Hindlimb muscle (tissue), 1 donor: ENCODE results near the gene KCNJ9. TPM values are rescaled to one million over a fixed set of nuclear protein-coding genes. Genes with fewer than 3 reads are reported as not detected.

Experiments used
- DNase-seq: peaks from one replicate; pipeline ENCODE4 v3.0.0-alpha.2; 2013
- polyA plus RNA-seq: library from polyadenylated mRNA; unstranded; fragments of 120-200 nt; gene quantifications from one replicate; pipeline ENCODE4 v1.2.1, GENCODE V29; 2013; ENCODE audit not compliant: insufficient read length

KCNJ9 gene
- polyA plus RNA-seq, 1 donor, result 0.09 TPM

DNA sequence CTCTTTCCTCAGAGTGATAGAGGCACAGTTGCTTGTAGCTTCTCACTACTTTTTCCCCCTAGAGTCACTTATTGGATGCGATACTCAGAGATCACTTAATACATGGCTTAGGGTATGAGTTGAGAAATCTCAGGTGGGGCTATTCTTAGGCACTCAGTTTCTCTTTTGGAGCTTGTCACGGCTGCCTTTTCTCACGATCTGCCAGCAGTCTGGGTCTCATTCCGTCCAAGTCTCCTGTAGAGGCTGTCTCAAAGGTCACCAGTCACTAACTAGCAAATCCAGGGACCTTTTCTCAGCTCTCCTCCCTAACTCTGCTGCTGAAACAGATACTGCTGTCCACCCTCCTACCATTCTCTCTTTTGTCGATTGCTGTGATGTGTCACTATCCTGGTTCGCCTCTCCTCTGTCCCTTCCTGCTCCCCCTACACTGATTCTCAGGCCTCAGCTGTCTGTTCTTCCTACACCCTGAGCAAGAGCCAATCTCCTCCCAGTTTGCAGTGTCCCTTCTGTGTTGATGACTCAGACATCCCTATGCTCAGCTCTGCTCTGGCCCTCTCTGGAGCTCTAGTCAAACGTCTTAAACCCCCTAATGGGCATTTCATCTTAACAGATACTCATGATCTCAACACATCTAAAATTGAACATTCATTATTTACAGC, 46.7 kb downstream of the KCNJ9 start:
- DNase-seq, result no peak

DNA sequence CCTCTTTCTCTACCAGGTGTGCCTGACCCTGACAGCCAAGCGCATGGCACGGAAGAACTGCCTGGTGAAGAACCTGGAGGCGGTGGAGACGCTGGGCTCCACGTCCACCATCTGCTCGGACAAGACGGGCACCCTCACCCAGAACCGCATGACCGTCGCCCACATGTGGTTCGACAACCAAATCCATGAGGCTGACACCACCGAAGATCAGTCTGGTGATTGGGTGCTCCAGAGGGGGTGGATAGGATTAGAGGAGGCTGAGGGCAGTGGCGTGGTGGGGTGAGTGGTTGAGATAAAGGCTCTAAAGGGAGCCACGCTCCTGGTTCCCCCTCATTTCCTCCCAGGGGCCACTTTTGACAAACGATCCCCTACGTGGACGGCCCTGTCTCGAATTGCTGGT, 47.3 kb downstream of the KCNJ9 start:
- DNase-seq, result no peak

DNA sequence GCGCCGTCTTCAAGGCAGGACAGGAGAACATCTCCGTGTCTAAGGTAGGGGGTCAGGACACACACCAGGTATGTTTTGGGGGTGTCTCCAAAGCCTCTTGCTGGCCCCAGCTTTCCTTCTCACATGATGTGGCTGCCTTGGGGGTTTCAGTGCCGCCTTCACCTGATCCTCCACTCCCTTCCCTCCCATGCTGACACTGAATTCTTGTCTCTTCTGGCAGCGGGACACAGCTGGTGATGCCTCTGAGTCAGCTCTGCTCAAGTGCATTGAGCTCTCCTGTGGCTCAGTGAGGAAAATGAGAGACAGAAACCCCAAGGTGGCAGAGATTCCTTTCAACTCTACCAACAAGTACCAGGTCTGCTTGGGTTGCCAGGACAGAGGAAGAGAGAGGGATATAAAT, 47.7 kb downstream of the KCNJ9 start:
- no peak for DNase-seq

DNA sequence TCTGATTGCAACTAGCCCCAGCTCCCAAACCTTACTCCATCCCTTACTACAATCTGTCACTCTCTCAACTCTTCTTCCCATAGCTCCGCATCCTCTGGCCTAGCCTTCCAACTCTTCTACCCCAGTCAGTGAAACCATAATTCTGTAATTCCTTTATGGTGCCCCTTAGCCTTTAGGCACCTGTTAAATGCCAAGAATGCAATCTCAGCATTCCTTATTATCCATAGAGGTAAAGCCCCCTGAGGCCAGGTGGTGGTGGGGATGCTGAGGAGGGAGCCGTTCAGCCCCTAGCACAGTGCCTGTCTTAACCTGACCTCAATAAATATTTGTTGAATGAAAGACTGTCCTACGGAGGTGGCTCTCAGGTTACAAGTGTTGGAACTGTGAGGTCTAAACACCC, 48.2 kb downstream of the KCNJ9 start:
- no peak for DNase-seq

DNA sequence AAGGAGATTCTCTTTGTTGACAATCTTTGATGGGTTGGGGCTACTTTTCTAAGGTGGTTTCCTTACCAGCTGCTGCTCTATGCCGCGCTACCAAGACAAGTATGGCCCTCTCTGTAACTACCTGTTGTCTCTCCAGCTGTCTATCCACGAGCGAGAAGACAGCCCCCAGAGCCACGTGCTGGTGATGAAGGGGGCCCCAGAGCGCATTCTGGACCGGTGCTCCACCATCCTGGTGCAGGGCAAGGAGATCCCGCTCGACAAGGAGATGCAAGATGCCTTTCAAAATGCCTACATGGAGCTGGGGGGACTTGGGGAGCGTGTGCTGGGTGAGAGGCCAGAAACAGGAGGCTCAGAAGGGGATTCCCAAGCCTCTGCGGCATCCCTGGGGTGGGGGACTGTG, 48.6 kb downstream of the KCNJ9 start:
- DNase-seq, result no peak

DNA sequence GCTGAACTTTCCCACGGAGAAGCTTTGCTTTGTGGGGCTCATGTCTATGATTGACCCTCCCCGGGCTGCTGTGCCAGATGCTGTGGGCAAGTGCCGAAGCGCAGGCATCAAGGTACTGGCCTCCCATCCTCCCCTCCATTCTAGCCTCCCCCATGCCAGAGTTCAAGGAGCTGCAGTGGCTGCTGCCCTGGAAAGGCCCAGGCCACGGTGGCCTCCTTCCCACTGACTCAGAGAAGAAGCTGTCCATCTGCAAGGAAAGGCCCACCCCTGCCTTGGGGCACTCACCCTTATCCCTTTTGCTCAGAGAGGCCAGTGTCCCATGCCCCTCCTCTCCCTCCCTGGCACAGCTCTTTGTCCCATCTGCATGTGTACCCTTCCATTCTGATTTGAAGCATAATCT, 49.1 kb downstream of the KCNJ9 start:
- DNase-seq, result no peak

DNA sequence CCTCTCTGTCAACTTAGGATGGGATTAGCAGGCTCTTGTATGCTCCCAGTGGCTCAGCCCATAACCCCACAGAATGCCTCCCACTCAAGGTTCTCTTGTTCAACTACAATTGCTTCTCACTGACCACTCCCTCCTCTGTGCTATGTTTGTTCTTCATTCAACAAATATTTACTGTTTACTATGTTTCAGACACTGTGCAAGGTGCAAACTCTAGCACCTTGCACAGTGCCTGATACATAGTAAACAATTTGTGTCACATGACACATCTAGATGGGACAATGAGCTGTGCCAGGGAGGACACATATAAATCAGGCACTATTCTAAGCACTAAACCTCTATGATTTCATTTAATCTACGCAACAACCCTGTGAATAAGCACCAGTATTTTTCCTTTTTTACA, 49.6 kb downstream of the KCNJ9 start:
- no peak for DNase-seq

DNA sequence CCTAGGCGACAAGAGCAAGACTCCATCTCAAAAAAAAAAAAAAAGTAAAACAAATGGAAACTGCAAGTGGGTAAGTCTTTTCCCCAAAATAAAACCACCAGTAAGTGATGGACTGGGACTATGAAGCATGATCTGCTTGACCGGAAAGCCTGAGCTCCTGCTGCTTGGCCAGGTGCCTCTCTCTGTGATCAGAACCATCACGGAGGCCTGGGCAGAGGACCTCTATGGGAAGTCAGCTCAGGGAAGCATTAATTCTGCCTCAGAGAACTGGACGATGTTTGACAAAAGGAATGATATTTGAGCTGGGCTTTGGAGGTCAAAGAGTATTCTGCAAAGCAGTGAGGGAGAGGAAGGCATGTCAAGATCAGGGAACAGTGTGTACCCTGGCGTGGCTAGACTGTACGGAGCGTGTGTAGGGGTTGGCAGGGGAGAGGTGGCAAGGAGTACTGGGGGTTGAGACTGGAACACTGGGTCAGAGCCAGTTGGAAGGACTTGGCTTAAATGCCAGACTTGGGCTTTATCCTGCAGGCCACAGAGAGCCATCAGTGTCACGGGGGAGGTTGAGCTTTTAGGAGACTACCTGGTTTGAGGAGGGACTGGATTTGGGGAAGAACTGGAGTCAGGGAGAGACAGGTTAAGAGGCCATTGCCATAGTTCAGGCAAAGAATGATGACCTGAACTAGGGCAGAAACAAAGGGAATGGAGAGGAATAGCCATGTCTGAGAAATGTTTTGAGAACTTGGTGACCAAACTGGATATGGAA, 50.6 kb downstream of the KCNJ9 start:
- DNase-seq, result no peak

DNA sequence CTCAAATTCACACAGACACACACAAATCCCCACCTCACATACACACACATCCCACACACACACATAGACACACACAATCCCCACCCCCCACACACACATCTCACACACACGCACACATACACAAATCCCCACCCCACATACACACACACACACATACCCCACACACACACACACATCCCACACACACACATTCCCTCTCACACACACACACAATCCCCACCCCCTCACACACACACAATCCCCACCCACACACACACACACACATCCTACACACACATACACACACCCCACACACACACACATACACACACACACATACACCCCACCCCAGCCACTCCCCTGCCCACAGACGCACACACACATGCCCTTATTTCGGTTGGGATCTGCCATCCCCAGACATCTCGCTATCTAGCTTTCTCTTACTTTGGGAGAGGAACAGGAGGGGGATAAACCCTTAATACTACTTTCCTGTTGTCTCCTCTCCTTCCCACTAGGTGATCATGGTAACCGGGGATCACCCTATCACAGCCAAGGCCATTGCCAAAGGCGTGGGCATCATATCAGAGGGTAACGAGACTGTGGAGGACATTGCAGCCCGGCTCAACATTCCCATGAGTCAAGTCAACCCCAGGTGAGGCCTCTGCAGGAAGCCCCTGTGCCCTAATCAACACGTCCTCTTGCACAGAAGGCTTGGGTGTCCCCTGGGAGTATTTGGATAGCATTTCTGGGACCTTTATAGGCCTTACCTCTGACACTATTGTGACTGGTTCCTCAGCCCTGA, 52.8 kb downstream of the KCNJ9 start:
- DNase-seq, result no peak

DNA sequence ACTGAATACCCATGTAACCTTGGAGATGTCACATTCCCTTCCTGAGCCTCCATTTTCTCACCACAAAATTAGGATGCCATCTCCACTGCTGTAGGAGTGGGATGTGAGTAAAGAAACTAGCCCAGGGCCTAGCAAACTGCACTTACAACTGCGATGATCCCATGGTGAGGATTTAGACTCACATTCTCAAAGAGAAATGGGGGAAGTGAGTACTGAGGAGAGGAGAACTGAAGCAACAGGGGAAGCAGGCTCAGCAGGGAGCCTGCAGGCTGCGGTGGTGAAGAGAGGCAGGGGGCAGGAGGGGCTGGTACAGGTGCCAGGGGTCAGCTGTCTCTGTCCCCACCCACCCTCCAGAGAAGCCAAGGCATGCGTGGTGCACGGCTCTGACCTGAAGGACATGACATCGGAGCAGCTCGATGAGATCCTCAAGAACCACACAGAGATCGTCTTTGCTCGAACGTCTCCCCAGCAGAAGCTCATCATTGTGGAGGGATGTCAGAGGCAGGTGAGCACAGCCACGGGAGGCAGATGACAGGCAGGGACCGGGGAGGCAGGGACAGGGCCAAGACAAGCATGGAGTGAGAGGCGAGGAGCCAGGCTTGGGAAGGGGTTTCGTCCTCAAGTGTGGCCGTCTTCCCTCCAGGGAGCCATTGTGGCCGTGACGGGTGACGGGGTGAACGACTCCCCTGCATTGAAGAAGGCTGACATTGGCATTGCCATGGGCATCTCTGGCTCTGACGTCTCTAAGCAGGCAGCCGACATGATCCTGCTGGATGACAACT, 53.6 kb downstream of the KCNJ9 start:
- DNase-seq, result no peak

DNA sequence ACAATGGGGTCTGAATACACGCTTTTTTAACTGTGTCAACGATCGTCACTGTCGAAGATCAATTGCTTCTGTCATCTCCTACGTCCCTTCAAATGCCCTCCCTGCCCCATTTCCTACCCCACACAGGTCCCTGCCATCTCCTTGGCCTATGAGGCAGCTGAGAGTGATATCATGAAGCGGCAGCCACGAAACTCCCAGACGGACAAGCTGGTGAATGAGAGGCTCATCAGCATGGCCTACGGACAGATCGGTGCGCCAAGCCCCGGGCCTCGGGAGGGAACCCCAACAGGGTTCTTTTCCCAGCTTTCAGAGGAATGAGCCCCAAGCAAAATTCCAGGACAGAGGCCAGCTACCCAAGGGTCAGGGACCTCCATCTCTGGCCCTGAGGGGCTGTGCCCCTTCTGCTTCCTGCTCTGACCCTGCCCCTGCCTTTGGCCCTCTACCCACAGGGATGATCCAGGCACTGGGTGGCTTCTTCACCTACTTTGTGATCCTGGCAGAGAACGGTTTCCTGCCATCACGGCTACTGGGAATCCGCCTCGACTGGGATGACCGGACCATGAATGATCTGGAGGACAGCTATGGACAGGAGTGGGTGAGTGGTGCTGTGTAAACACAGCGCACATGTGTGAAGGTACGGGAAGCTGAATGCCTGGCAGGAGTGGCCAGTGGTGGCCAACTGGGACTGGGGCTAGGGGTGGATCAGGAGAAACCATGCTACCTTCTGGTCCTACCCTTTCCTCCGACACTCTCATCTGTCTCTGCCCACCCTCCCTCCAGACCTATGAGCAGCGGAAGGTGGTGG, 55.0 kb downstream of the KCNJ9 start:
- no peak for DNase-seq

DNA sequence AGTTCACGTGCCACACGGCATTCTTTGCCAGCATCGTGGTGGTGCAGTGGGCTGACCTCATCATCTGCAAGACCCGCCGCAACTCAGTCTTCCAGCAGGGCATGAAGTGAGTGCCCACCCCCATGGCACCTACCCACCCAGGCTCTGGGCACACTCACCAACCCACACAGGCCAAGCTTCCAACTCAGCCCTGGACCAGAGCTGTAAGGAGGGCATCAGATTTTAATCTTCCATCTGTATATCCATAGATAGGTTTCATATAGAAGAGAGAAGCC, 55.5 kb downstream of the KCNJ9 start:
- DNase-seq, result no peak

DNA sequence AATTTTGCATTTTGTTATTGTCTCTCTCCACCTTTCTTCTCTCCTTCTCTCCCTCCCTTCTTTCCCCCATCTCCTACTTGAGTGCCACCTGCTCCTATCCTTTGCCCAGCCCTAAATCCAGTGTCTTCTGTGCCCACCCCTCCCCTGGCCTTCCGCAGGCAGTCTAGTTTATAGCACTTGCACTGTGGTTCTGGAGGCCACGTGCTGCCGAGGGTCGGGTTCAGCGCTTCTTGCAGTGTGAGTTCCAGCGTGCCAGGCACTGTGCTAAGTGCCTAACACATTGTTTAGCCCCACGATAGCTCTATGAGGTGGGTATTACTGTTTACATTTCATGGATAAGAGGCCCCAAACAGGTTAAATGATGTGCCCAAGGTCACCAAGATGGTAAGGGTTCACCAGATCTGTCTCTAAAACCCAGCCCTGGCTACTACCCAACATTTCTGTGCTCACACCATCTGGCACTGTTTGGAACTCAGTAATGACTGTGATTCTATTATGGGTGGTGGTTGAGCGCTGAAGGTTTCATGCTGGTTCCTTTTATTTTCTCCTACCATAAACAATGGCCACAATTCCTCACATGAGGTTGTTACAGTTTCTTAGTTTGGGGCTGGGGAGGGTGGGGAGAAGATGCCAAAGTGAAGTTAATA, 56.0 kb downstream of the KCNJ9 start:
- no peak for DNase-seq

DNA sequence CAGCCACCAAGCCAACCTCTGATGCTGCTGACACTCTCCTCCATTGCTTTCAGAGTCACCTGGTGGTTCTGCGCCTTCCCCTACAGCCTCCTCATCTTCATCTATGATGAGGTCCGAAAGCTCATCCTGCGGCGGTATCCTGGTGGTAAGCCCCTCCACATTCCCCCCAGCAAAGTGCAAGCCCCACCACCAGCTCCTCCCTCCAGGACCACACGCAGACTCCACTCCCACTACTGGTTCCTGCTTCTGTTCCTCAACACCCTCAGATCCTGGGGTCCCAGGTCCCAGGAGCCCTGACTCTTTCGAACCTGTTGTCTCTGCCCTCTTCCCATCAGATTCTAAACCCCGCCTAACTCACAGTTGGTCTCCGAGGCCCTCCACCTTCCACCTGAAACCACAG, 58.5 kb downstream of the KCNJ9 start:
- DNase-seq, result no peak

Other genes with a start within 250 kb of the KCNJ9 start
- not detected for gene VSIG8, start 218.9 kb upstream of the KCNJ9 start, polyA plus RNA-seq
- gene CFAP45, start 181.4 kb upstream of the KCNJ9 start, polyA plus RNA-seq, result 0.40 TPM
- gene TAGLN2, start 156.0 kb upstream of the KCNJ9 start, polyA plus RNA-seq, result 155 TPM
- gene IGSF9, start 135.9 kb upstream of the KCNJ9 start, polyA plus RNA-seq, result 0.65 TPM
- not detected for gene SLAMF9, start 127.3 kb upstream of the KCNJ9 start, polyA plus RNA-seq
- 5.0 TPM for gene PIGM, start 49.5 kb upstream of the KCNJ9 start, polyA plus RNA-seq
- gene KCNJ10, start 11.4 kb upstream of the KCNJ9 start, polyA plus RNA-seq, result 0.46 TPM
- 21.6 TPM for gene IGSF8, start 17.1 kb downstream of the KCNJ9 start, polyA plus RNA-seq
- gene ATP1A2, start 34.2 kb downstream of the KCNJ9 start, polyA plus RNA-seq, result 87.0 TPM
- gene ATP1A4, start 70.1 kb downstream of the KCNJ9 start, polyA plus RNA-seq, result 4.0 TPM
- gene CASQ1, start 109.0 kb downstream of the KCNJ9 start, polyA plus RNA-seq, result 912 TPM
- gene PEA15, start 123.8 kb downstream of the KCNJ9 start, polyA plus RNA-seq, result 117 TPM
- 115 TPM for gene DCAF8, start 181.0 kb downstream of the KCNJ9 start, polyA plus RNA-seq
- gene PEX19, start 203.6 kb downstream of the KCNJ9 start, polyA plus RNA-seq, result 45.3 TPM